ENCODE results near the gene NCKAP5. TPM values are rescaled to one million over a fixed set of nuclear protein-coding genes. Genes with fewer than 3 reads are reported as not detected.

The NCKAP5 gene
- total RNA-seq, 1 donor from 2014 or later: 8.8 TPM

DNA sequence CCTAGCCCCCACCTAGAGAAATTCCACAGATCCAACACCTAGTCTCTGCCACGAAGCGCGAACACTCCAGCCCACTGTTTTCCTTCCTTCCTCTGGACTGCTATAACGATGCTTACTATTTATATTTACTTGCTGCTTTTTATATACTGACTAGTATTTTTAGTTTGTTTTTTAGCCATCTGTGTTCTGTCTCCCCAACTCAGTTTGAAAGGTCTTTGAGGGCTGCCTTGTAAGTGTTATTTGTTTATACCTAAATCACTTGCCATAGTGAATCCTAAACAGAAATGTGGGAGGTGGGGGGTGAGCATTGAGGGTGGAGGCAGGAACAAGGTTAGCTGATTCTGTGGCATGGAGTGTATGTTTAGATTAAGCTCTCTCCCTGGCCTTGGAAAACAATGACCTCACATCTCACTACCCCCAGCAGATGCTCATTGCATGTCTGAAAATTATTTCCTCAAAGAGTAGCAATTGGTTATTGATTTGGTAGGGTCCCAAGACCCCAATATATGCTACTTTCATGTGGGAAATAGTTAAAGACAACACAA is 1.1 kb upstream of the NCKAP5 start:
- Histone ChIP-seq H3K9me3 (no peaks in the 10 kb centered on the region), H3K4me1 (peaks cover 29% of the 10 kb centered on the region), H3K27ac (no peak overlapping the region), H3K4me3 (no peak overlapping the region), H3K27me3 (no peaks in the 10 kb centered on the region), H3K36me3 (no peaks in the 10 kb centered on the region)
- TF ChIP-seq, protein P1, sequence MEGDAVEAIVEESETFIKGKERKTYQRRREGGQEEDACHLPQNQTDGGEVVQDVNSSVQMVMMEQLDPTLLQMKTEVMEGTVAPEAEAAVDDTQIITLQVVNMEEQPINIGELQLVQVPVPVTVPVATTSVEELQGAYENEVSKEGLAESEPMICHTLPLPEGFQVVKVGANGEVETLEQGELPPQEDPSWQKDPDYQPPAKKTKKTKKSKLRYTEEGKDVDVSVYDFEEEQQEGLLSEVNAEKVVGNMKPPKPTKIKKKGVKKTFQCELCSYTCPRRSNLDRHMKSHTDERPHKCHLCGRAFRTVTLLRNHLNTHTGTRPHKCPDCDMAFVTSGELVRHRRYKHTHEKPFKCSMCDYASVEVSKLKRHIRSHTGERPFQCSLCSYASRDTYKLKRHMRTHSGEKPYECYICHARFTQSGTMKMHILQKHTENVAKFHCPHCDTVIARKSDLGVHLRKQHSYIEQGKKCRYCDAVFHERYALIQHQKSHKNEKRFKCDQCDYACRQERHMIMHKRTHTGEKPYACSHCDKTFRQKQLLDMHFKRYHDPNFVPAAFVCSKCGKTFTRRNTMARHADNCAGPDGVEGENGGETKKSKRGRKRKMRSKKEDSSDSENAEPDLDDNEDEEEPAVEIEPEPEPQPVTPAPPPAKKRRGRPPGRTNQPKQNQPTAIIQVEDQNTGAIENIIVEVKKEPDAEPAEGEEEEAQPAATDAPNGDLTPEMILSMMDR (IDR thresholded peaks at IDR 0.05): no peak
- no peak for TF ChIP-seq POLR2AphosphoS5 (IDR thresholded peaks at IDR 0.05; ENCODE audit: insufficient read depth in 1 of 2, low read depth in 1 of 2)
- DNase-seq (ENCODE audit: extremely low spot score in 2 of 2): no peak
- intact Hi-C loops (cut with DNase I): no loop called here

DNA sequence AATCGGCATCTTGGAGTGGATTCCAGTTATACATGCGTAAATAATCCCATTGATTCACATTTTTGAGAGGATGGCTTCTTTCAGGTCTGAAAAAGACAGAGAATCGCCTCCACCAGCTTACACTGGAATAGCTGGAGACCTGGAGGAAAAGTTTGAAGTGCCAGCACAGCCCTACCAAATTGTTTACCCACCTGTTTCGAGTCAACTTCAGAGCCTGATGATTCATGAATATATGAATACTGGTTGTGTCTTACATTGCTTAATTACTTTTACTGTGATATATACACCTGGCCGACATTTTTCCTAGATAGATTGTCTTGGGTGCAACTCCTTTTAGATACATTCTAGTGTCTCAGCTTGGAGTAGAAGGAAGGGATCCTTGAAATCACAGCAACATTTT is 335 bp upstream of the NCKAP5 start:
- Histone ChIP-seq H3K4me3 (peak overlapping the region; percentile 31 to 32), H3K27ac (peak overlapping the region; percentile 60), H3K36me3 (no peaks in the 10 kb centered on the region), H3K4me1 (peaks cover 29% of the 10 kb centered on the region), H3K9me3 (no peaks in the 10 kb centered on the region), H3K27me3 (no peaks in the 10 kb centered on the region)
- intact Hi-C loops (cut with DNase I): no loop called here
- DNase-seq (ENCODE audit: extremely low spot score in 2 of 2): no peak
- TF ChIP-seq POLR2A (IDR thresholded peaks at IDR 0.05) (no peak), POLR2AphosphoS5 (IDR thresholded peaks at IDR 0.05; ENCODE audit: insufficient read depth in 1 of 2, low read depth in 1 of 2) (no peak)
- TF ChIP-seq, protein P1 (IDR thresholded peaks at IDR 0.05): no peak

DNA sequence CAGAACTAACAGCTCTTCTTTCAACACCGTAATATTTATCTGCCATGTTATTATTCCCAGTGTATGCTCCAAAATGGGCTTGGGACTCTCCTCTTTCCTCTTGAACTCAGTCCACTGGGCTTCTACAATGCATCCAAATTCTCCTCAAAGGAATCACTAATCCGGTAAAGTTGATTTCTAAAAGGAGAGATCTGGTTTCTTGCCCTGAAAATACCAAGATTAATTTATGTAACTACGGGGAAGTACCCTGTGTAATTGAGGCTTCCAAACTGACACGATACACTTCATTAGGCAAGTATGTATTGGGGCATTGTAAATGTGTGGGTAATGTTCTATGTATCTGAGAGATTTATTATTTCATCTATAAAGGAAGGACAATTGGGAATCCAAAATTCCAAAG is 5.7 kb downstream of the NCKAP5 start:
- H3K4me1 ChIP-seq: peaks cover 12% of the 10 kb centered on the region
- H3K4me3 ChIP-seq: no peak overlapping the region
- H3K9me3 ChIP-seq: no peaks in the 10 kb centered on the region
- H3K27me3 ChIP-seq: no peaks in the 10 kb centered on the region
- intact Hi-C loops (cut with DNase I): no loop called here
- no peaks in the 10 kb centered on the region for H3K36me3 ChIP-seq
- TF ChIP-seq POLR2A (IDR thresholded peaks at IDR 0.05): no peak
- H3K27ac ChIP-seq: no peak overlapping the region
- no peak for DNase-seq (ENCODE audit: extremely low spot score in 2 of 2)

- Histone ChIP-seq H3K4me1 (no peaks in the 10 kb centered on the region), H3K9me3 (no peaks in the 10 kb centered on the region), H3K27ac (no peak overlapping the region), H3K36me3 (no peaks in the 10 kb centered on the region), H3K27me3 (no peaks in the 10 kb centered on the region), H3K4me3 (no peak overlapping the region)
- no peak for DNase-seq (ENCODE audit: extremely low spot score in 2 of 2)
- intact Hi-C loops (cut with DNase I): no loop called here
- TF ChIP-seq POLR2AphosphoS5 (IDR thresholded peaks at IDR 0.05; ENCODE audit: insufficient read depth in 1 of 2, low read depth in 1 of 2): no peak
- TF ChIP-seq, protein P1 (IDR thresholded peaks at IDR 0.05): peak; percentile 26 to 50 (median 28)
- no peak for TF ChIP-seq POLR2A (IDR thresholded peaks at IDR 0.05)
Observed at GRCh38 chr2:133561045-133561852, 7.0 kb downstream of the NCKAP5 start.

DNA sequence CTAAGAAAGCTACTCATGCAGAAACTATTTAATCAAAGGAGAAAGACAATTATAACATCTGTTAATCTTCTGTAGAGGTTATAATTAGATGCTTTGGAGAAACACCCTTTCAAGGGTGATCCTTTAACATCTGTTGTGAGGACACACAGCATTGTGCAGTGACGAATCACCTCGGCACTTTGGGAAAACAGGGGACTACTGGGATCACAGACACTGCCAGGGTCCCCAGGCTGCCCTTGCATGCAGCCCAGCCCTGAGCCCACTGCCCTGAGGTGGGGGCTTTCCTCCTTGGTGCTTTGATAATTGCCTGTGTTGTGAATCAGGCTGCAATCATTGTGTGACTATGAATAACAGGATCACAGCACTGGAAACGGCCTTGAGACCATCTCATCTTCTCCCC is 10.6 kb downstream of the NCKAP5 start:
- no peak overlapping the region for H3K4me3 ChIP-seq
- TF ChIP-seq, protein P1 (IDR thresholded peaks at IDR 0.05): no peak
- TF ChIP-seq POLR2A (IDR thresholded peaks at IDR 0.05) (no peak), POLR2AphosphoS5 (IDR thresholded peaks at IDR 0.05; ENCODE audit: insufficient read depth in 1 of 2, low read depth in 1 of 2) (no peak)
- no peaks in the 10 kb centered on the region for H3K4me1 ChIP-seq
- no peak for DNase-seq (ENCODE audit: extremely low spot score in 2 of 2)
- H3K27me3 ChIP-seq: no peaks in the 10 kb centered on the region
- H3K36me3 ChIP-seq: no peaks in the 10 kb centered on the region
- H3K9me3 ChIP-seq: no peaks in the 10 kb centered on the region
- H3K27ac ChIP-seq: no peak overlapping the region
- intact Hi-C loops (cut with DNase I): no loop called here

All from vagina (tissue), 2 donors.